ENCODE results near the gene GATA3.

- no peak for TF ChIP-seq POLR2AphosphoS5 (IDR thresholded peaks at IDR 0.05; ENCODE audit: low read depth)
- TF ChIP-seq CTCF (IDR thresholded peaks at IDR 0.05; ENCODE audit: insufficient read depth, low read length), result no peak
- TF ChIP-seq SPI1 (IDR thresholded peaks at IDR 0.05; ENCODE audit: borderline replicate concordance, low read depth), result no peak
- no peak for TF ChIP-seq GABPA (IDR thresholded peaks at IDR 0.05; ENCODE audit: low read depth)
- TF ChIP-seq REST (IDR thresholded peaks at IDR 0.05; ENCODE audit: insufficient replicate concordance, low read depth), result no peak
Measured at GRCh38 chr10:8014649-8015048, 39.8 kb upstream of the GATA3 start.

Measured in HL-60 (cell line).